Stimulated activated memory B cell treated with anti-CD40 and anti-IgM and Interleukin-4, amounts not matched to agents 10 μg/mL and 1 μg/mL and 100 μg/mL, for 72 hours (primary cell): Measurements from ENCODE around the gene GALNT12.

Experiments
- ATAC-seq: fragments of 150-1000 bp; cut with Tn5 transposase; 2 replicates; pipeline ENCODE4 v1.10.0; 2021
- H3K27ac Mint-ChIP-seq: one replicate; pipeline ENCODE4 v1.8.0; 2022; ENCODE audit warnings: mild to moderate bottlenecking, mixed read lengths
- H3K27me3 Mint-ChIP-seq: one replicate; pipeline ENCODE4 v1.8.0; 2022; ENCODE audit warnings: mixed read lengths
- H3K36me3 Mint-ChIP-seq: one replicate; pipeline ENCODE4 v1.8.0; 2022; ENCODE audit warnings: mixed read lengths
- H3K4me1 Mint-ChIP-seq: one replicate; pipeline ENCODE4 v1.8.0; 2022; ENCODE audit warnings: mixed read lengths
- H3K4me3 Mint-ChIP-seq: one replicate; pipeline ENCODE4 v1.8.0; 2022; ENCODE audit warnings: mild to moderate bottlenecking, moderate library complexity, mixed read lengths
- H3K9me3 Mint-ChIP-seq: one replicate; pipeline ENCODE4 v1.8.0; 2022; ENCODE audit warnings: mixed read lengths

GALNT12 gene

DNA sequence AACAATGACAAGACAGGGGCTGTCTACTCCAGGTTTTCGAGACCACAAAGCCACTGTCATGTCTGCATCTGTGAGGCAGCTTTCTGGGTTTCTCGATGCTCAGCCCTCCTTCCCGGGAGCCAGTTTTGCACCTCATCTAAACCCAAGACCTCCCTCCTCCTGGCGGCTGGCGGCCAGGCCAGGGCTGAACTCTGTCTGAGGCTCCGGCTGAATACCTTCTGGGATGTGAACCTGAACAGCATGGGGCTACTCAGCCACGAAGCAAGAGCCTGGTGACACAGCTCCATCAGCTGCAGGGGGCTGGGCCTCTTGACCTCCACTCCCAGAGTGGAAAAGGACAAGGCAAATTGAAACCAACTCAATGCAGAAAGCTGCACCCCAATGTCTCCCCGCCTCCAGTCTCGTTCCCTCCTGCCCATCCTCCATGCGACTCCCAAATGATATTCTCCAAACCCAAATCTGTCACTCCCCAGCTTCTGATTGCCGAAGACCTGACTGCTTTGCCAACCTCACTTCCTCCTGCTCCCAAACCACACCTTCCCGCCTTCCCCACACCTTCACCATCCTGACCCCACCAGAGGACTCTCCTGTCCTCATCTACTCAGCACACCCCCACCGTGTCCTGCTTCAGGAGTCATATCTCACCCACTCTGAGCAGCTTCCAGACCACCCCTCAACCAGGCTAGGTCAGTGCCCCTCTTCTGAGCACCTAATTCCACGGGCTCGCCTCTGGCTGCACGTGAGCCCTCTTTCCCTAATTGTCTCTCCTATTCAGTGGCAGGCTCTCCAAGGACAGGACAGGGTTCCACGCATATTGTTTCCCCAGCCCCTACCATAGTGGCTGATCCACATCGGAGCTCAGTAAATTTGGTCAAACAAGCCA is 15.6 kb upstream of the GALNT12 start:
- H3K36me3 Mint-ChIP-seq, result peaks cover 13% of the 10 kb centered on the region
- H3K9me3 Mint-ChIP-seq, result no peaks in the 10 kb centered on the region
- H3K27ac Mint-ChIP-seq, result no peak overlapping the region
- H3K4me3 Mint-ChIP-seq, result no peak overlapping the region
- ATAC-seq, result no peak
- peaks cover 38% of the 10 kb centered on the region for H3K4me1 Mint-ChIP-seq
- no peaks in the 10 kb centered on the region for H3K27me3 Mint-ChIP-seq

DNA sequence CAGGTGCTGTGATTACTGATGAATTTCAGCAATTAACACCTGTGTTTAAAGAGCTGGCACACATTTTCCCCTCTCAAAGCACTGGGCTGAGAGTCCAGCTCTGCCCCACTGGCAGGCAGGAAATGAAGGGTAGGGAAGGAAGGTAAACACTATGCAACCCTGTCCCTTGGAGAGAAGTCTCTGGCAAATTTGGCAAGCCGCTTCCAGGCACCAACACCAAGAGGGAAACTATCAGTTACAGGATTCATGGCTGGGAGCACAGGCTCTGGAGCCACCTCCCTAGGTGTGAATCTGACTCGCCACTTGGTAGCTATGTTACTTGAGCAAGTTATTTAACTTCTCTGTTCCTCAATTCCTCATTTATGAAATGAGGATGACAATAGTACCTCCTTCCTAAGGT is 14.4 kb upstream of the GALNT12 start:
- H3K4me3 Mint-ChIP-seq, result no peak overlapping the region
- no peak overlapping the region for H3K27ac Mint-ChIP-seq
- peaks cover 43% of the 10 kb centered on the region for H3K4me1 Mint-ChIP-seq
- ATAC-seq, result no peak
- H3K9me3 Mint-ChIP-seq, result no peaks in the 10 kb centered on the region
- H3K27me3 Mint-ChIP-seq, result no peaks in the 10 kb centered on the region
- peaks cover 3% of the 10 kb centered on the region for H3K36me3 Mint-ChIP-seq

DNA sequence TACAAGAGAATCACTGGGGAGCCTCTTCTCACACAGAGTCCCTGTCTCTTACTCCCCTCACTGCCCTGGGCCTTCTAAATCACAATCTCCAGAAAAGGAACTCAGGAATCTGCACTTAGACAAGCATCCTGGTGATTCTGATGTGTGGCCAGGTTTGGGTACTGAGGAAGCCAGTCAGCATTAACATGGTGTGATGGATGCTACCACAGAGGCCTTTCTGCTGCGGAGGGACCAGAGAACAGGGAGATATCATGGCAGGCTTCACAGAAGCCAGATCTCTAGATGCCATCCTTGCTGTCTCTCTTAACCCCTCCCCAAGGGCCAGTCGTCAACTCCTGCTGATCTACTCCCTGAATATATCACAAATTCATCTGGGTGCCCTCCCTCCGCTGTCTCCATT is 12.7 kb upstream of the GALNT12 start:
- no peaks in the 10 kb centered on the region for H3K27me3 Mint-ChIP-seq
- H3K27ac Mint-ChIP-seq, result no peak overlapping the region
- H3K4me1 Mint-ChIP-seq, result peaks cover 43% of the 10 kb centered on the region
- ATAC-seq, result no peak
- H3K36me3 Mint-ChIP-seq, result no peaks in the 10 kb centered on the region
- H3K4me3 Mint-ChIP-seq, result no peak overlapping the region
- peaks cover 5% of the 10 kb centered on the region for H3K9me3 Mint-ChIP-seq

DNA sequence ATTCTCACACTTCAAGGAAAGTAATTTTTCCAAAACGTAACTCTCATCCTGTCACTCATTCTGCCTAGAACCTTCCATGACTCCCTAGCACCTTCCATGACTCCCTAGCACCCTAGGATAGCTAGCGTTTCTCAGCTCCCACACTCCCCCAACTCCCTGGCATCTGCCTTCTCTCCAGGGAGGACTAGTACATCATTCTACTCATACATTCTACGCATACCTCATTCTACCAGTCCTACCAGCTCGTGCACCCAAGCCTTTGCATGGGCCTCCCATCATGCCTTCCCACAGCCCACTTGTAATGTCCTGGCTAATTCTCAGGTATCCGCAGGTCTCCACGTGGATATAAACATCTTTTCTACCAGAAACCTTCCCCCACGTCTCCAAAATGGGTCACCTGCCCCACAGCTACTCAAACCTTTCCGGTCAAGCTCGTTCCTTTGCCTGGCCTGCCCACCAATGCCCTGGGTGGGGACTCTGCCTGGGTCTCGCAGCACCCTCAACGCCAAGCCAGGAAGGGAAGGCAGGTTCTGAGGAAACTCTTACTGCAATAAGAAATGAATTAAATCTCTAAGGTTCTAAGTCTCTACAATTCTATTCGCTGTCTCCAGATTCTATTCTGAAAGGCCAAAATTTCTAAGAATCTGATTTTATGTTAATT is 12.0 kb upstream of the GALNT12 start:
- Mint-ChIP-seq H3K4me3 (peak overlapping the region; percentile 53), H3K4me1 (peaks cover 43% of the 10 kb centered on the region), H3K9me3 (peaks cover 5% of the 10 kb centered on the region), H3K27ac (no peak overlapping the region), H3K36me3 (no peaks in the 10 kb centered on the region), H3K27me3 (no peaks in the 10 kb centered on the region)
- no peak for ATAC-seq

DNA sequence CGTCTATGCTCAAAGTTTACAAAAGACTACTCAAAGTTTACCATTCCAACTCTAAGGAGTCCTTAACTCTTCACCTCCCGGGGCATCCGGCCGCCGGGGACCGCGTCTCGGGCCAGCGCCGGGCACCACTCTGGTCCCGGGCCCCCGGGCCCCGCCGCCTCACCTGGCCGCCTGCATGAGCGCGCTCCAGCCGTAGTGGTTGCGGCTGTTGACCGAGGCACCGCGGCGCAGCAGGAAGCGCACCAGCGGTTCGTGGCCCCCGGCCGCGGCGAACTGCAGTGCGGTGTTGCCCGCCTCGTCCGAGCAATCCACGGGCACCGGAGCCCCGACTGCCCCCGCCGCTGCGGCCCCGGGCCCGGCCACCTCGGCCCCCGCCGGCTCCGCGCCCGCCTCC is 11.5 kb upstream of the GALNT12 start:
- Mint-ChIP-seq H3K4me3 (peak overlapping the region; percentile 53), H3K36me3 (no peaks in the 10 kb centered on the region), H3K9me3 (peaks cover 5% of the 10 kb centered on the region), H3K27ac (no peak overlapping the region), H3K27me3 (no peaks in the 10 kb centered on the region), H3K4me1 (peaks cover 40% of the 10 kb centered on the region)
- peak; percentile 64 for ATAC-seq

DNA sequence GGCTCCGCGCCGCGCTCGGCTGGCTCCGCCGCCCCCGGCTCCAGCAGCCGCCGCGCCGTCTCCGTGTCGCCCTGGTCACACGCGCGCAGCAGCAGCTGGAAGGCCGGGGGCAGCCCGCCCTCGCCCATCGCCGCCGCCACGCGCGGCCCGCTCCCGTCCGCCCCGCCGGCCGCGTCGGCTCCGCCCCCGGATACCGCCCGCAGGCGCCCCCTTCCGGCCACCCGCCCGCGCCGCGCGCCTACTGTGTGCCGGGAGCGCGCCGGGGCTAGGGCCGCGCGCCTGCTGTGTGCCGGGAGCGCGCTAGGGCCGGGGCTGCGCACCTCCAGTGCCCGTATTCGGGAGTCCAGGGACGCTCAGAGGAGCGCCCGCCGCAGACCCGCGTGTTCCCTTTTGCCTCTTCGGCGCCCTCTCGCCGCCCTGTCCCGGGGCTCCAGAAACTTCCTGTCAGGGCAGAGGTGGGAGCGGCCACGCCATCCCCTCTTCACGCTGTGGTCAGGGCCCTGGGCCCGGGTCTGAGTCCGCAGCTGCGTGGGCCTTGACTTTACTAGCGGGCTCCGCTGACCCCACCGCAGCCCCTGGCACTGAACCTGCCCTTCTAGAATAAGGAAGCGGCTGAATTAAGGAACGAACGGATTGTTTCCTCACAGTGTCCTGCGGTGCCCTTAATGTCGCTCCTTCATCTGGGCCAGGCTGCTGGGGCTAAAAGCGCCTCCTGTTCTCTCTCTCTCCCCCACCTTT is 10.9 kb upstream of the GALNT12 start, which contains the start of gene ANKS6:
Gene ANKS6, minus strand, starts transcription at position 192 of the 738 bp plus-strand sequence. Its CDS starts 64 bp downstream, at position 128.
- peak; percentile 95 for ATAC-seq
- H3K36me3 Mint-ChIP-seq, result no peaks in the 10 kb centered on the region
- H3K4me1 Mint-ChIP-seq, result peaks cover 35% of the 10 kb centered on the region
- no peaks in the 10 kb centered on the region for H3K27me3 Mint-ChIP-seq
- peak within 1 kb of the TSS; percentile 92 for H3K27ac Mint-ChIP-seq
- H3K9me3 Mint-ChIP-seq, result peaks cover 5% of the 10 kb centered on the region
- H3K4me3 Mint-ChIP-seq, result peak within 1 kb of the TSS; percentile 96

DNA sequence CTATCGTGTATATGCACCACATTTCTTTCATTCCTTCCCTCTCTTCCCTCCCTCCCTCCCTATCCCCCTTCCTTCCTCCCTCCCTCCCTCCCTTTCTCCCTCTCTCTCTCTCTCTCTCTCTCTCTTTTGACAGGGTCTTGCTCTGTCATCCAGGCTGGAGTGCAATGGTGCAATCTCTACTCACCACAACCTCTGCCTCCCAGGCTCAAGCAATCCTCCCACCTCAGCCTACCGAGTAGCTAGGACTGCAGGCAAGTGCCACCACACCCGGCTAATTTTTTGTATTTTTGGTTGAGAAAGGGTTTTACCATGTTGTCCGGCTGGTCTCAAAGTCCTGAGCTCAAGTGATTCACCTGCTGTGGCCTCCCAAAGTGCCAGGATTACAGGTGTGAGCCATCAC is 10.0 kb upstream of the GALNT12 start:
- Mint-ChIP-seq H3K4me1 (peaks cover 25% of the 10 kb centered on the region), H3K36me3 (no peaks in the 10 kb centered on the region), H3K27me3 (no peaks in the 10 kb centered on the region), H3K27ac (peak overlapping the region; percentile 92), H3K9me3 (peaks cover 5% of the 10 kb centered on the region), H3K4me3 (peak overlapping the region; percentile 96)
- ATAC-seq, result no peak

DNA sequence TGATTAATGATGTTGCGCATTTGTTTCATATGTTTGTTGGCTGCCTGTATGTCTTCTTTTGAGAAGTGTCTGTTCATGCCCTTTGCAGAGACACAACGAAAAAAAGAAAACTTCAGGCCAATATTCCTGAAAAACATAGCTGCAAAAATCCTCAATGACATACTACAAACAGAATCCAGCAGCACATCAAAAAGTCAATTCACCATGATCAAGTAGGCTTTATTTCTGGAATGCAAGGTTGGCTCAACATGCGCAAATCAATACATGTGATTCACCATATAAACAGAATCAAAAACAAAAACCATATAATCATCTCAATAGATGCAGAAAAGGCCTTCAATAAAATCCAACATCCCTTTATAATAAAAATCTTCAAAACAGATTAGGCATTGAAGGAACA is 9.2 kb upstream of the GALNT12 start:
- H3K27ac Mint-ChIP-seq, result no peak overlapping the region
- no peaks in the 10 kb centered on the region for H3K36me3 Mint-ChIP-seq
- H3K4me1 Mint-ChIP-seq, result peaks cover 25% of the 10 kb centered on the region
- no peaks in the 10 kb centered on the region for H3K27me3 Mint-ChIP-seq
- H3K4me3 Mint-ChIP-seq, result no peak overlapping the region
- no peak for ATAC-seq
- H3K9me3 Mint-ChIP-seq, result peaks cover 5% of the 10 kb centered on the region

DNA sequence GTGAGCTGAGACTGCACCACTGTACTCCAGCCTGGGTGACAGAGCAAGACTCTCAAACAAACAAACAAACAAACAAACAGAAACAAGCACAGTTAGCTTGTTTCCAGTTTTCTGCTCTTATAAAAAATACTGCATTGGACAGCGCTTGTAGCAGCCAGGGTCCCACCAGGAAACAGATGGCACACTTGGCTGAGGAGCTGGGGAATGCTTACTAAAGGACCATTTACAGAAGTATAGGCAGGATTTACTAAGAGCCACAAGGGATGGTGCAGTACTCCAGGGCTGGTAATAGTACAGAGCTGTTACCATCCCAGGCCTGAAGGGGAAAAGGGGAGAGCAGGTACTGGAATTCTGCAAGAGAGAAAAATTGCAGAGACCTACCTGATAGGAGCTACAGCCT is 5.9 kb upstream of the GALNT12 start:
- H3K4me3 Mint-ChIP-seq, result no peak overlapping the region
- no peaks in the 10 kb centered on the region for H3K27me3 Mint-ChIP-seq
- H3K27ac Mint-ChIP-seq, result no peak overlapping the region
- peaks cover 5% of the 10 kb centered on the region for H3K9me3 Mint-ChIP-seq
- no peak for ATAC-seq
- H3K36me3 Mint-ChIP-seq, result no peaks in the 10 kb centered on the region
- peaks cover 8% of the 10 kb centered on the region for H3K4me1 Mint-ChIP-seq

DNA sequence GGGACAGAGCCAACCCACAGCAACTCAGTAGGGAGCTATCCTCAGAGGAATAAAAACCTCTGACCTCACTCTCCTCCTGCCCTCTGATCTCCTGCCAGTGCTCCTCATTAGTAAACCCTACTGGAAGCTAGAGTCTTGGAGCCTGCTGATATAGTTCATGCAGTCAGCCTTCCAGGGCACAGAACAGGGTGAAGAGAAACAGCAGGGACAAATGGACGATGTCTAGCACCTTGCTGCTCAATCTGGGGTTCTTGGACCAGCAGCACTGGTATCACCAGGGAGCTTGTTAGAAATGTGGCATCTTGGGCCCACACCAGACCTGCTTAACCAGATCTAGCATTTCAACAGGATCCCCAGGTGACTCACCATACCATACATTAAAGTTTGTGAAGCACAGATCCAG is 5.5 kb upstream of the GALNT12 start:
- Mint-ChIP-seq H3K36me3 (no peaks in the 10 kb centered on the region), H3K27me3 (no peaks in the 10 kb centered on the region), H3K9me3 (peaks cover 5% of the 10 kb centered on the region), H3K4me1 (peaks cover 5% of the 10 kb centered on the region), H3K27ac (no peak overlapping the region), H3K4me3 (no peak overlapping the region)
- ATAC-seq, result no peak

DNA sequence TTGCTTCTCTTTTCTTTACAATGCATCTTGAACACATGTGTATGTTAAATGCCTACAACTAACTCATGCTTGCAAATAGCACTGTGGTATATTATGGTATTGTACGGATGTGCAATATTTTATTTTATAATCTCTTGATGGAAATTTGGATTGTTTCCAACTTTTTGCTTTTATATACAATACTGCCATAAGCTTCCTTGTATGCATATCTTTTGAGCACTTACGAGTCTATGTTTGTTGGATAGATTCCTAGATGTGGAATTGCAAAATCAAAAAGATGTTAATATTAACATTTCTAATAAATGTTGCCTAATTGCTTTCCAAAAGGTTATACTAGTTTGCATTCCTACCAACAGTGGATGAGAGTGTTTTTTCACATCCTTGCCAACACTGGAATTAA is 3.4 kb upstream of the GALNT12 start:
- Mint-ChIP-seq H3K36me3 (no peaks in the 10 kb centered on the region), H3K4me1 (peaks cover 19% of the 10 kb centered on the region), H3K27ac (no peak overlapping the region), H3K27me3 (peaks cover 11% of the 10 kb centered on the region), H3K9me3 (no peaks in the 10 kb centered on the region), H3K4me3 (no peak overlapping the region)
- no peak for ATAC-seq

DNA sequence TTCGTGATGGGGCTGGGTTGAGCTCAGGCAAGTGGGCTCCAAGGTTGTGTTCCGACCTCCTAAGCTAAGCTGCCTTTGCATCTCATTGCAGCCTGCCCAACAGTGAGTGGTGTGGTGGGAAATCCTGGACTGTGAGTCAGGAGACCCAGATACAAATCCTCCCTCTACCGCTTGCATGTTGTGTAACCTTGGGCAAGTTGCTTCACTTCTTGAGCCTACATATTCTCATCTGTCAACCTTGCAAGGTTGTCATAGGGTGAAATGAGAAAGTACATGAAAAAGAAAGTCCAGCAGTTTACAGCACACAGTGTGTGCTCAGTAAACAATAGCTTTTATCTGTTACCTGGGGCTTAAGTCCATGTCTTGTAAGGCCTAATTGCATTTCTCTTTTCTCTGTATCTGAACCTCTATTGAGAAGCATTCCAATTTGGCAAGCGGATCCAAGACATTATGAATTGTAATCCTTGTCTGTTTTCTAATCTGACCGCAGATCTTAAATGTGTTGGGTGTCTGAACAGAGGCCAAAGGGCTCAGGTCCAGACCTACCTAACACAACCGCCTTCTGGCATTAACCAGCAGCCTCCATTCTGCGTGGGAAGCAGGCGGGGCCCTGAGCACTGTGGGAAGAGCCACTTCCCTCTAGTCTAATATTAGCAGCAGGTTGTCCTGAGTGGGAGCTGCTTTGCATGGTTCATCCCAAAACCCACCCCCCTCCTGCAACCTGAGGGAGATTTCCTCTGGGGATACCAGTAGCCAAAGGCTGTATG is 1.8 kb upstream of the GALNT12 start:
- peaks cover 22% of the 10 kb centered on the region for H3K4me1 Mint-ChIP-seq

DNA sequence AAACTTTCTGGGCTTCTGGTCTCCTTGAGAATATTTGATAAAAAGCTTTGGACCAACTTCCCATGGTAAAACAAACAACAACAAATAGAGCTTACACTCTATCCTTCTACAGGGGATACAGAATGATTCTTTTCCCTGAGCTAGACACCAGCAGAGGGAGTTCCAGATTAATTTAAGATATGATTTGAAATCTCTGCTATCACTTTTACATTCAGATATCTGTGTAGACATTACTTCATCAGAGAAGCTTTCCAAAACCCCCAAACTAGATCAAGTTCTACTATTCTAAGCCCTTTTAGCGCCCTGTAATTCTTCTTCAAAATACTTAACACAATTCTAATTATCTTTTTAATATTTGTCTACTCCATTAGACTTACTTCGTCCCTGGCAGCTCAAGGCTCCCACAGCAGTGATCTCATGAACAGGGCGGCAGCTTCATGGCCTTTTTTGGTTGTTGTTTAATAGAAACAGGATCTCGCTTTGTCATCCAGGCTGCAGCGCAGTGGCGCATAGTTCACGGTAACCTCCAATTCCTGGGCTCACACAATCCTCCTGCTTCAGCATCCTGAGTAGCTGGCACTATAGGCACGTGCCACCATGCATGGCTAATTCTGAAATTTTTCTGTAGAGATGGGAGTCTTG is 955 bp upstream of the GALNT12 start:
- H3K27ac Mint-ChIP-seq, result no peak overlapping the region
- H3K9me3 Mint-ChIP-seq, result no peaks in the 10 kb centered on the region
- peaks cover 28% of the 10 kb centered on the region for H3K4me1 Mint-ChIP-seq
- H3K27me3 Mint-ChIP-seq, result peaks cover 12% of the 10 kb centered on the region
- no peaks in the 10 kb centered on the region for H3K36me3 Mint-ChIP-seq
- H3K4me3 Mint-ChIP-seq, result peak overlapping the region; percentile 91
- no peak for ATAC-seq

More for the DNA sequence above, 1.8 kb upstream of the GALNT12 start:
- Mint-ChIP-seq H3K9me3 (no peaks in the 10 kb centered on the region), H3K4me3 (no peak overlapping the region), H3K36me3 (no peaks in the 10 kb centered on the region), H3K27me3 (peaks cover 12% of the 10 kb centered on the region), H3K27ac (no peak overlapping the region)
- ATAC-seq, result no peak

DNA sequence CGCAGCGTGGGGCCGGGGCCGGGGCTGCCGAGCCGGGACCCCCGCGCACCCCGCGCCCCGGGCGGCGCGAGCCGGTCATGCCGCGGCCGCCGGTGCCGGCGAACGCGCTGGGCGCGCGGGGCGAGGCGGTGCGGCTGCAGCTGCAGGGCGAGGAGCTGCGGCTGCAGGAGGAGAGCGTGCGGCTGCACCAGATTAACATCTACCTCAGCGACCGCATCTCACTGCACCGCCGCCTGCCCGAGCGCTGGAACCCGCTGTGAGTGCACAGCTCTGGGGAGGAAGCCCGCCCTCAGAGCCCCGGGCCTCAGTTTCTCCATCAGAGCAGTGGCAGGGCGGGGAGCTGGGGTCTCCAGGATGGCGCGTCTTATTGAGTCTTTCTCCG is 335 bp downstream of the GALNT12 start:
- peak overlapping the region; percentile 63 for H3K27ac Mint-ChIP-seq
- peak overlapping the region; percentile 82 for H3K4me3 Mint-ChIP-seq
- peaks cover under 1% of the 10 kb centered on the region for H3K9me3 Mint-ChIP-seq
- H3K4me1 Mint-ChIP-seq, result peaks cover 29% of the 10 kb centered on the region
- H3K27me3 Mint-ChIP-seq, result peaks cover 12% of the 10 kb centered on the region
- ATAC-seq, result peak; percentile 68
- peaks cover 2% of the 10 kb centered on the region for H3K36me3 Mint-ChIP-seq
